PFSK-1 (cell line): ENCODE results near the gene RPTOR.

Source experiments
- POLR2AphosphoS5 ChIP-seq: IDR thresholded peaks from 2 replicates; pipeline ENCODE4 v1.6.1; 2012; ENCODE audit warnings: low read depth, mild to moderate bottlenecking, control low read depth, low read length, moderate library complexity
- SIN3A ChIP-seq: IDR thresholded peaks from 2 replicates; pipeline ENCODE4 v1.6.1; 2012; ENCODE audit warnings: mild to moderate bottlenecking, low read length, moderate library complexity, borderline replicate concordance; ENCODE audit not compliant: insufficient read depth
- TAF1 ChIP-seq: IDR thresholded peaks from 2 replicates; pipeline ENCODE4 v1.6.1; 2012; ENCODE audit warnings: low read length, control low read depth, borderline replicate concordance; ENCODE audit not compliant: insufficient read depth
- TF ChIP-seq, protein P1 (sequence below), 2 experiments: IDR thresholded peaks; 2 replicates each; pipeline versions ENCODE4 v1.6.1 to v1.8.0; 2011 to 2012; ENCODE audit warnings: low read depth in 2 of 2, low read length in 2 of 2, control low read depth in 1 of 2, inconsistent platforms in 1 of 2, mild to moderate bottlenecking in 1 of 2, moderate library complexity in 1 of 2; ENCODE audit not compliant: insufficient read depth in 1 of 2

DNA sequence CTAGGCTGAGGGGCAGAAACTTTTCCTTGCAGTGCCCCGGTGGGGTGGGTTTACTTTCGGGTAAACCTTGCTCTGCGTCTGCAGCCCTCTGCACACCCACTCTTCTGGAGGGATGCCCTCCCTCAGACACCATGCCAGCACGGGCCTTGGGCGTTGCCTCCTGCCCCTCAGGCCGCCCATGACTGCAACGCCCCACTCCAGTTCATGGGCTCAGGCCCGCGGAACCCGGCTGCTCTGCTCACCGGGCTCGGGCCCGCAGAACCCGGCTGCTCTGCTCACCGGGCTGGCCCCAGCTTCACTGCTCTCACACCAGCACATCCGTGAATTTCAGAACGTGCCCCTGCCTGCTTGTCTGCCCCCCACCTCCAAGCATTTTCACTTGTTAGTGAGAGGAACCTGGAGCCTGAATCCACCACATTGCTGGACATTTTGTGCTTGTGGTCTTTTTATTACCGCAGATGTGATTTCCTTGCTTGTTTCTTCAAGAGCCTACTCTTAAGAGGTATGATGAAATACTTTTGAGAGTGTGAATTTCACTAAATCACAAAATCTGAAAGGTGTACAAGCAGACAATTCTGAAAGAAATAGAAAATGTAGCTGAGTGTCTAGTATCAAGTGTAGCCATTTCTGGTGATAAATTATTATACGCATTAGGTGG lies 130.9 kb downstream of the RPTOR start:
- TF ChIP-seq, protein P1, sequence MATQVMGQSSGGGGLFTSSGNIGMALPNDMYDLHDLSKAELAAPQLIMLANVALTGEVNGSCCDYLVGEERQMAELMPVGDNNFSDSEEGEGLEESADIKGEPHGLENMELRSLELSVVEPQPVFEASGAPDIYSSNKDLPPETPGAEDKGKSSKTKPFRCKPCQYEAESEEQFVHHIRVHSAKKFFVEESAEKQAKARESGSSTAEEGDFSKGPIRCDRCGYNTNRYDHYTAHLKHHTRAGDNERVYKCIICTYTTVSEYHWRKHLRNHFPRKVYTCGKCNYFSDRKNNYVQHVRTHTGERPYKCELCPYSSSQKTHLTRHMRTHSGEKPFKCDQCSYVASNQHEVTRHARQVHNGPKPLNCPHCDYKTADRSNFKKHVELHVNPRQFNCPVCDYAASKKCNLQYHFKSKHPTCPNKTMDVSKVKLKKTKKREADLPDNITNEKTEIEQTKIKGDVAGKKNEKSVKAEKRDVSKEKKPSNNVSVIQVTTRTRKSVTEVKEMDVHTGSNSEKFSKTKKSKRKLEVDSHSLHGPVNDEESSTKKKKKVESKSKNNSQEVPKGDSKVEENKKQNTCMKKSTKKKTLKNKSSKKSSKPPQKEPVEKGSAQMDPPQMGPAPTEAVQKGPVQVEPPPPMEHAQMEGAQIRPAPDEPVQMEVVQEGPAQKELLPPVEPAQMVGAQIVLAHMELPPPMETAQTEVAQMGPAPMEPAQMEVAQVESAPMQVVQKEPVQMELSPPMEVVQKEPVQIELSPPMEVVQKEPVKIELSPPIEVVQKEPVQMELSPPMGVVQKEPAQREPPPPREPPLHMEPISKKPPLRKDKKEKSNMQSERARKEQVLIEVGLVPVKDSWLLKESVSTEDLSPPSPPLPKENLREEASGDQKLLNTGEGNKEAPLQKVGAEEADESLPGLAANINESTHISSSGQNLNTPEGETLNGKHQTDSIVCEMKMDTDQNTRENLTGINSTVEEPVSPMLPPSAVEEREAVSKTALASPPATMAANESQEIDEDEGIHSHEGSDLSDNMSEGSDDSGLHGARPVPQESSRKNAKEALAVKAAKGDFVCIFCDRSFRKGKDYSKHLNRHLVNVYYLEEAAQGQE (IDR thresholded peaks at IDR 0.05; ENCODE audit: insufficient read depth in 1 of 2, low read depth in 2 of 2, low read length in 2 of 2): no peak
- TF ChIP-seq POLR2AphosphoS5: no peak
- TF ChIP-seq TAF1: no peak
- TF ChIP-seq SIN3A: no peak
